HAP-1 (cell line): ENCODE data around the gene KRTAP1-4.
"Not testable (repeated sequence)": the region's sequence is repeated elsewhere in the genome, so short reads cannot be mapped to it uniquely, and the experiment has no call there.

Experiments
- DNase-seq, 2 experiments: peaks; one replicate each; pipeline ENCODE4 v3.0.0-alpha.2; 2016 to 2020; ENCODE audit warnings: low spot score in 2 of 2
- H3K27me3 ChIP-seq: fragments of 250-450 bp; sonication (Bioruptor Pico); 2 replicates; pipeline ENCODE4 v1.5.1; 2020; ENCODE audit warnings: low read depth, mild to moderate bottlenecking, moderate library complexity
- H3K36me3 ChIP-seq: fragments of 250-450 bp; sonication (Bioruptor Pico); replicated peaks from 2 replicates; pipeline ENCODE4 v1.5.1; 2020; ENCODE audit warnings: mild to moderate bottlenecking
- H3K4me1 ChIP-seq: fragments of 250-450 bp; sonication (Bioruptor Pico); 2 replicates; pipeline ENCODE4 v1.5.1; 2020; ENCODE audit warnings: mild to moderate bottlenecking
- H3K4me3 ChIP-seq: fragments of 250-450 bp; sonication (Bioruptor Pico); 2 replicates; pipeline ENCODE4 v1.5.1; 2020; ENCODE audit warnings: mild to moderate bottlenecking, moderate library complexity
- H3K9me3 ChIP-seq: fragments of 250-450 bp; sonication (Bioruptor Pico); 2 replicates; pipeline ENCODE4 v1.5.1; 2020; ENCODE audit warnings: mild to moderate bottlenecking, moderate library complexity
- in situ Hi-C: fragments of 300-500 bp; cut with MboI; formaldehyde crosslinking; loops from 3 replicates; pipeline ENCODE4 v1.14.3; 2020; ENCODE audit warnings: low sequenced_read_pairs, inconsistent platforms, mixed read lengths

Gene KRTAP1-4

GRCh38 chr17:41009301-41009760 lies 20.7 kb downstream of the KRTAP1-4 start:
- Histone ChIP-seq H3K9me3 (no peaks in the 10 kb centered on the region), H3K27me3 (peaks cover 7% of the 10 kb centered on the region; the same call in 1 of the 2 replicates), H3K36me3 (no peaks in the 10 kb centered on the region), H3K4me3 (no peak overlapping the region), H3K4me1 (peaks cover 12% of the 10 kb centered on the region)
- peak; percentile 13 to 69 for DNase-seq
- in situ Hi-C loops: no loop called here

GRCh38 chr17:41008811-41009210 lies 21.2 kb downstream of the KRTAP1-4 start, which contains the start of gene KRTAP3-1:
Gene KRTAP3-1, minus strand, starts transcription at chr17:41009128. Its CDS starts 54 bp downstream, at chr17:41009074.
- H3K27me3 ChIP-seq: peaks cover 10% of the 10 kb centered on the region; the same call in 1 of the 2 replicates
- in situ Hi-C loops: no loop called here
- DNase-seq: no peak
- H3K4me1 ChIP-seq: peaks cover 12% of the 10 kb centered on the region
- no peaks in the 10 kb centered on the region for H3K36me3 ChIP-seq
- no peak within 1 kb of the TSS for H3K4me3 ChIP-seq
- H3K9me3 ChIP-seq: no peaks in the 10 kb centered on the region

- no peak overlapping the region for H3K4me3 ChIP-seq
- H3K4me1 ChIP-seq: peaks cover 6% of the 10 kb centered on the region
- in situ Hi-C loops: no loop called here
- H3K9me3 ChIP-seq: no peaks in the 10 kb centered on the region
- no peaks in the 10 kb centered on the region for H3K36me3 ChIP-seq
- no peak for DNase-seq
- H3K27me3 ChIP-seq: peaks cover 14% of the 10 kb centered on the region
These were observed 25.6 kb downstream of the KRTAP1-4 start for GRCh38 chr17:41004397-41004796.

- Histone ChIP-seq H3K27me3 (peaks cover 16% of the 10 kb centered on the region), H3K9me3 (no peaks in the 10 kb centered on the region), H3K4me3 (no peak overlapping the region), H3K4me1 (peaks cover under 1% of the 10 kb centered on the region), H3K36me3 (no peaks in the 10 kb centered on the region)
- in situ Hi-C loops: no loop called here
- DNase-seq: no peak
These were observed 26.1 kb downstream of the KRTAP1-4 start for GRCh38 chr17:41003926-41004325.

GRCh38 chr17:41002814-41003213 lies 27.2 kb downstream of the KRTAP1-4 start:
- in situ Hi-C loops: no loop called here
- H3K27me3 ChIP-seq: peaks cover 27% of the 10 kb centered on the region
- H3K36me3 ChIP-seq: no peaks in the 10 kb centered on the region
- DNase-seq: no peak
- H3K4me3 ChIP-seq: no peak overlapping the region
- H3K4me1 ChIP-seq: no peaks in the 10 kb centered on the region
- H3K9me3 ChIP-seq: no peaks in the 10 kb centered on the region

- in situ Hi-C loops: no loop called here
- H3K36me3 ChIP-seq: no peaks in the 10 kb centered on the region
- no peak for DNase-seq
- no peaks in the 10 kb centered on the region for H3K9me3 ChIP-seq
- H3K4me3 ChIP-seq: no peak overlapping the region
- H3K27me3 ChIP-seq: peaks cover 34% of the 10 kb centered on the region
- H3K4me1 ChIP-seq: no peaks in the 10 kb centered on the region
These were observed 28.2 kb downstream of the KRTAP1-4 start for GRCh38 chr17:41001795-41002194.

GRCh38 chr17:40999563-40999962 lies 30.4 kb downstream of the KRTAP1-4 start, which contains the start of gene KRTAP3-2:
Gene KRTAP3-2, minus strand, starts transcription at chr17:40999906. Its CDS starts 53 bp downstream, at chr17:40999853.
- DNase-seq, H3K4me3 ChIP-seq, in situ Hi-C loops, H3K36me3 ChIP-seq, H3K9me3 ChIP-seq, H3K4me1 ChIP-seq: not testable (repeated sequence)
- H3K27me3 ChIP-seq: peaks cover 35% of the 10 kb centered on the region

- no peaks in the 10 kb centered on the region for H3K4me1 ChIP-seq
- no peak for DNase-seq
- H3K36me3 ChIP-seq: no peaks in the 10 kb centered on the region
- H3K27me3 ChIP-seq: peaks cover 34% of the 10 kb centered on the region
- H3K9me3 ChIP-seq: no peaks in the 10 kb centered on the region
- in situ Hi-C loops: no loop called here
- H3K4me3 ChIP-seq: no peak overlapping the region
These were observed 32.6 kb downstream of the KRTAP1-4 start for GRCh38 chr17:40997361-40997760.

GRCh38 chr17:40996829-40997228 lies 33.2 kb downstream of the KRTAP1-4 start:
- no peaks in the 10 kb centered on the region for H3K9me3 ChIP-seq
- no peak overlapping the region for H3K4me3 ChIP-seq
- DNase-seq: no peak
- H3K36me3 ChIP-seq: no peaks in the 10 kb centered on the region
- H3K27me3 ChIP-seq: peaks cover 34% of the 10 kb centered on the region
- no peaks in the 10 kb centered on the region for H3K4me1 ChIP-seq
- in situ Hi-C loops: no loop called here

GRCh38 chr17:40995116-40995515 lies 34.9 kb downstream of the KRTAP1-4 start:
- H3K4me3 ChIP-seq: no peak overlapping the region
- H3K27me3 ChIP-seq: peaks cover 27% of the 10 kb centered on the region
- DNase-seq: no peak
- in situ Hi-C loops: no loop called here
- H3K9me3 ChIP-seq: no peaks in the 10 kb centered on the region; the same call in 1 of the 2 replicates
- no peaks in the 10 kb centered on the region for H3K4me1 ChIP-seq
- H3K36me3 ChIP-seq: no peaks in the 10 kb centered on the region

GRCh38 chr17:40993839-40994238 lies 36.2 kb downstream of the KRTAP1-4 start, which contains the start of gene KRTAP3-3:
Gene KRTAP3-3, minus strand, starts transcription at chr17:40994164. Its CDS starts 67 bp downstream, at chr17:40994097.
- no peak within 1 kb of the TSS for H3K4me3 ChIP-seq
- H3K4me1 ChIP-seq: no peaks in the 10 kb centered on the region
- H3K36me3 ChIP-seq: no peaks in the 10 kb centered on the region
- H3K9me3 ChIP-seq: no peaks in the 10 kb centered on the region; the same call in 1 of the 2 replicates
- DNase-seq: no peak
- H3K27me3 ChIP-seq: peaks cover 27% of the 10 kb centered on the region
- in situ Hi-C loops: no loop called here

- in situ Hi-C loops: no loop called here
- no peaks in the 10 kb centered on the region; the same call in 1 of the 2 replicates for H3K9me3 ChIP-seq
- H3K4me3 ChIP-seq: no peak overlapping the region
- no peaks in the 10 kb centered on the region for H3K36me3 ChIP-seq
- H3K4me1 ChIP-seq: no peaks in the 10 kb centered on the region
- H3K27me3 ChIP-seq: peaks cover 19% of the 10 kb centered on the region
- no peak for DNase-seq
These were observed 36.9 kb downstream of the KRTAP1-4 start for GRCh38 chr17:40993084-40993483.

- Histone ChIP-seq H3K4me1 (no peaks in the 10 kb centered on the region), H3K36me3 (no peaks in the 10 kb centered on the region), H3K9me3 (no peaks in the 10 kb centered on the region; the same call in 1 of the 2 replicates), H3K4me3 (no peak overlapping the region), H3K27me3 (peaks cover 15% of the 10 kb centered on the region)
- in situ Hi-C loops: no loop called here
- no peak for DNase-seq
These were observed 37.3 kb downstream of the KRTAP1-4 start for GRCh38 chr17:40992666-40993065.

GRCh38 chr17:40986920-40987319 lies 43.1 kb downstream of the KRTAP1-4 start:
- Histone ChIP-seq H3K27me3 (peaks cover 19% of the 10 kb centered on the region), H3K4me1 (no peaks in the 10 kb centered on the region; the same call in 1 of the 2 replicates), H3K9me3 (no peaks in the 10 kb centered on the region; the same call in 1 of the 2 replicates), H3K36me3 (no peaks in the 10 kb centered on the region), H3K4me3 (no peak overlapping the region)
- DNase-seq: no peak
- in situ Hi-C loops: no loop called here

- H3K4me1 ChIP-seq: no peaks in the 10 kb centered on the region; the same call in 1 of the 2 replicates
- no peaks in the 10 kb centered on the region for H3K9me3 ChIP-seq
- H3K36me3 ChIP-seq: no peaks in the 10 kb centered on the region
- H3K4me3 ChIP-seq: no peak within 1 kb of the TSS
- in situ Hi-C loops: no loop called here
- H3K27me3 ChIP-seq: peaks cover 17% of the 10 kb centered on the region
- no peak for DNase-seq
These were observed 45.8 kb downstream of the KRTAP1-4 start, which contains the start of gene KRT40 for GRCh38 chr17:40984226-40984625. Gene KRT40, minus strand, starts transcription at chr17:40984326. Its CDS starts 53 bp downstream, at chr17:40984273.
